Measurements from ENCODE around the gene KLRF1.

DNA sequence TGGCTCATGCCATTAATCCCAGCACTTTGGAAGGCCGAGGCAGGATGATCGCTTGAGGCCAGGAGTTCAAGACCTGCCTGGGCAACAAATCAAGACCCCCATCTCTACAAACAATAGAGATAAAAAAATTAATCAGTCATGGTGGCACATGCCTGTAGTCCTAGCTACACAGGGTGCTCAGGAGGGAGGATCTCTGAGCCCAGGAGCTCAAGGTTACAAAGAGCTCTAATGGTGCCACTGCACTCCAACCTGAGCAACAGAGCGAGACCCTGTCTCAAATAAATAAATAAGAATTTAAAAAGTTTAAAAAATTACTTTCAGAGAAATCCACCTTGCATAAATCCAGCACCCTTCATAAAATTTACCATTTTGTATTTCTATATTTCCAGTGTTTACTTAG lies 2.2 kb downstream of the KLRF1 start:
- TF ChIP-seq POLR2AphosphoS5 (IDR thresholded peaks at IDR 0.05) (no peak), POLR2A (IDR thresholded peaks at IDR 0.05) (no peak), CTCF (IDR thresholded peaks at IDR 0.05) (no peak)

Measured in sigmoid colon (tissue), 4 donors.